ENCODE data around the gene CMTM4.
A peak's percentile ranks its signal among the peaks of the same experiment; 100 is the strongest.

The CMTM4 gene

GRCh38 chr16:66696669-66697630 lies at the start of gene CMTM4:
CMTM4 (minus strand) TSS chr16:66696743; CDS start chr16:66696525, 218 bp downstream.
- H3K9me2 ChIP-seq (replicated peaks; ENCODE audit: low read depth, low read length), result no peaks in the 10 kb centered on the region
- no peaks in the 10 kb centered on the region for H3K9me3 ChIP-seq (ENCODE audit: insufficient read depth, low read depth, low read length)
- H3K79me2 ChIP-seq (ENCODE audit: insufficient read depth, low read length), result no peaks in the 10 kb centered on the region
- H3K4me1 ChIP-seq (ENCODE audit: insufficient read depth, low read length, poor library complexity, severe bottlenecking), result peaks cover 17% of the 10 kb centered on the region
- peak within 1 kb of the TSS; percentile 88 for H3K4me2 ChIP-seq (ENCODE audit: low read depth, low read length, poor library complexity, severe bottlenecking)
- peak within 1 kb of the TSS; percentile 30; the same call in 1 of the 2 replicates for H2AFZ ChIP-seq (ENCODE audit: low read length)
- peaks cover 4% of the 10 kb centered on the region for H4K20me1 ChIP-seq (ENCODE audit: insufficient read depth, low read length, poor library complexity, severe bottlenecking)
- no peaks in the 10 kb centered on the region for H3K36me3 ChIP-seq (ENCODE audit: insufficient read depth, low read length)
- peak; percentile 12; the same call in 1 of the 2 replicates for TF ChIP-seq CTCF (conservative IDR thresholded peaks at IDR 0.05; ENCODE audit: low read length)
- no peak for TF ChIP-seq EZH2phosphoT487 (IDR thresholded peaks at IDR 0.05; ENCODE audit: borderline replicate concordance)
- H3F3A ChIP-seq (ENCODE audit: low read depth), result no peaks in the 10 kb centered on the region
- H3K9ac ChIP-seq (ENCODE audit: low read depth, low read length, poor library complexity, severe bottlenecking), result no peak within 1 kb of the TSS
- peaks cover 6% of the 10 kb centered on the region for H3K27me3 ChIP-seq (ENCODE audit: insufficient read depth, low read length, poor library complexity, severe bottlenecking)
- peak within 1 kb of the TSS; percentile 70 for H3K4me3 ChIP-seq (ENCODE audit: low read length, poor library complexity, severe bottlenecking)

- Histone ChIP-seq H3F3A (ENCODE audit: low read depth) (no peaks in the 10 kb centered on the region), H3K9me3 (ENCODE audit: insufficient read depth, low read depth, low read length) (no peaks in the 10 kb centered on the region), H3K4me2 (ENCODE audit: low read depth, low read length, poor library complexity, severe bottlenecking) (peak overlapping the region; percentile 99), H2AFZ (ENCODE audit: low read length) (no peak overlapping the region), H4K20me1 (ENCODE audit: insufficient read depth, low read length, poor library complexity, severe bottlenecking) (peaks cover 66% of the 10 kb centered on the region), H3K4me1 (ENCODE audit: insufficient read depth, low read length, poor library complexity, severe bottlenecking) (peaks cover 53% of the 10 kb centered on the region), H3K79me2 (ENCODE audit: insufficient read depth, low read length) (peaks cover 93% of the 10 kb centered on the region), H3K4me3 (ENCODE audit: low read length, poor library complexity, severe bottlenecking) (peak overlapping the region; percentile 87), H3K9ac (ENCODE audit: low read depth, low read length, poor library complexity, severe bottlenecking) (peak overlapping the region; percentile 58), H3K27me3 (ENCODE audit: insufficient read depth, low read length, poor library complexity, severe bottlenecking) (peaks cover 2% of the 10 kb centered on the region), H3K36me3 (ENCODE audit: insufficient read depth, low read length) (peaks cover 42% of the 10 kb centered on the region; the same call in 1 of the 2 replicates), H3K9me2 (replicated peaks; ENCODE audit: low read depth, low read length) (no peaks in the 10 kb centered on the region)
- no peak for TF ChIP-seq CTCF (conservative IDR thresholded peaks at IDR 0.05; ENCODE audit: low read length)
- TF ChIP-seq EZH2phosphoT487 (IDR thresholded peaks at IDR 0.05; ENCODE audit: borderline replicate concordance), result no peak
Measured at GRCh38 chr16:66746048-66746447, 49.5 kb upstream of the CMTM4 start.

GRCh38 chr16:66741950-66742808 lies 45.6 kb upstream of the CMTM4 start:
- H3F3A ChIP-seq (ENCODE audit: low read depth), result no peaks in the 10 kb centered on the region
- no peak overlapping the region for H2AFZ ChIP-seq (ENCODE audit: low read length)
- no peak overlapping the region for H3K4me3 ChIP-seq (ENCODE audit: low read length, poor library complexity, severe bottlenecking)
- H4K20me1 ChIP-seq (ENCODE audit: insufficient read depth, low read length, poor library complexity, severe bottlenecking), result peaks cover 60% of the 10 kb centered on the region
- no peaks in the 10 kb centered on the region for H3K27me3 ChIP-seq (ENCODE audit: insufficient read depth, low read length, poor library complexity, severe bottlenecking)
- peaks cover 65% of the 10 kb centered on the region for H3K36me3 ChIP-seq (ENCODE audit: insufficient read depth, low read length)
- H3K4me2 ChIP-seq (ENCODE audit: low read depth, low read length, poor library complexity, severe bottlenecking), result peak overlapping the region; percentile 8
- TF ChIP-seq EZH2phosphoT487 (IDR thresholded peaks at IDR 0.05; ENCODE audit: borderline replicate concordance), result no peak
- no peak for TF ChIP-seq CTCF (conservative IDR thresholded peaks at IDR 0.05; ENCODE audit: low read length)
- H3K9me2 ChIP-seq (replicated peaks; ENCODE audit: low read depth, low read length), result no peaks in the 10 kb centered on the region
- no peak overlapping the region for H3K9ac ChIP-seq (ENCODE audit: low read depth, low read length, poor library complexity, severe bottlenecking)
- peaks cover 29% of the 10 kb centered on the region for H3K4me1 ChIP-seq (ENCODE audit: insufficient read depth, low read length, poor library complexity, severe bottlenecking)
- no peaks in the 10 kb centered on the region for H3K9me3 ChIP-seq (ENCODE audit: insufficient read depth, low read depth, low read length)
- peaks cover 91% of the 10 kb centered on the region for H3K79me2 ChIP-seq (ENCODE audit: insufficient read depth, low read length)
